PC-3 (cell line): ENCODE data around the gene FCSK.

ENCODE experiments used
- EZH2 ChIP-seq: fragments of 300-600 bp; sonication (generic); IDR thresholded peaks from one replicate; pipeline ENCODE4 v1.6.1; 2017; ENCODE audit warnings: antibody characterized with exemption, mild to moderate bottlenecking, low read length; ENCODE audit not compliant: unreplicated experiment
- TF ChIP-seq, protein P1 (sequence below): fragments of 300-600 bp; sonication (generic); conservative IDR thresholded peaks from 2 replicates; pipeline ENCODE4 v1.5.1; 2017; ENCODE audit warnings: antibody characterized with exemption, low read depth, mild to moderate bottlenecking, low read length

DNA sequence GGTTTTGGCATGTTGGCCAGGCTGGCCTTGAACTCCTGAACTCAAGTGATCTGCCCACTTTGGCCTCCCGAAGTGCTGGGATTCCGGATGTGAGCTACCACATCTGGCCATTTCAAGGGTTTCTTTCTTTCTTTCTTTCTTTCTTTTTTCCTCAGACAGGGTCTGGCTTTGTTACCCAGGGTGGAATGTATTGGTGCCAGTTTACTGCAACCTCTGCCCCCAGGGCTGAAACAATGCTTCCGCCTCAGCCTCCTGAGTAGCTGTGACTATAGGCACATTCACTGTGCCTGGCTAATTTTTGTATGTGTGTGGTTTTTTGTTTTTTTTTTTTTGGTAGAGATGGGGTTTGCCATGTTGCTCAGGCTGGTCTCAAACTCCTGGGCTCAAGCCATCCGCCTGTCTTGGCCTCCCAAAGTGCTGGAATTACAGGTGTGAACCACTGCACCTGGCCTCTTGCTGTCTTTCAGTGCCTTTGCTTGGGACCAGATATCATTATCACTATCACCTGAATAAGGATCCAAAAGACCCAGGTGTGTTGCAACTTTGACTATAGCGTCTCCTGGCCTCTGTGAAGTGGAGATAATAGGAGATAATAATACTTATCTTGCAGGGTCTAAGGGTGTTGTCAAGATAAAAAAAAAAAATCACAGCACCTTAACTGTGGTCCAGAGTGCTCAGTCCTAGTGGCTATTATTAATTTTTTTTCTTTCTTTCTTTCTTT is 3.2 kb downstream of the FCSK start:
- TF ChIP-seq, protein P1, sequence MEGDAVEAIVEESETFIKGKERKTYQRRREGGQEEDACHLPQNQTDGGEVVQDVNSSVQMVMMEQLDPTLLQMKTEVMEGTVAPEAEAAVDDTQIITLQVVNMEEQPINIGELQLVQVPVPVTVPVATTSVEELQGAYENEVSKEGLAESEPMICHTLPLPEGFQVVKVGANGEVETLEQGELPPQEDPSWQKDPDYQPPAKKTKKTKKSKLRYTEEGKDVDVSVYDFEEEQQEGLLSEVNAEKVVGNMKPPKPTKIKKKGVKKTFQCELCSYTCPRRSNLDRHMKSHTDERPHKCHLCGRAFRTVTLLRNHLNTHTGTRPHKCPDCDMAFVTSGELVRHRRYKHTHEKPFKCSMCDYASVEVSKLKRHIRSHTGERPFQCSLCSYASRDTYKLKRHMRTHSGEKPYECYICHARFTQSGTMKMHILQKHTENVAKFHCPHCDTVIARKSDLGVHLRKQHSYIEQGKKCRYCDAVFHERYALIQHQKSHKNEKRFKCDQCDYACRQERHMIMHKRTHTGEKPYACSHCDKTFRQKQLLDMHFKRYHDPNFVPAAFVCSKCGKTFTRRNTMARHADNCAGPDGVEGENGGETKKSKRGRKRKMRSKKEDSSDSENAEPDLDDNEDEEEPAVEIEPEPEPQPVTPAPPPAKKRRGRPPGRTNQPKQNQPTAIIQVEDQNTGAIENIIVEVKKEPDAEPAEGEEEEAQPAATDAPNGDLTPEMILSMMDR = no peak
- no peak for TF ChIP-seq EZH2
